Keratinocyte (primary cell): Measurements from ENCODE around the gene FSTL1. TPM values are rescaled to one million over a fixed set of nuclear protein-coding genes. Genes with fewer than 3 reads are reported as not detected.

Experiments
- DNase-seq: peaks from one replicate; pipeline ENCODE4 v3.0.0-alpha.2; 2011; ENCODE audit warnings: low read depth, missing footprints, low spot score
- FAIRE-seq: peaks from 2 replicates; lab custom pipeline; 2011; peaks lifted over from hg19 to GRCh38; lab: Jason Lieb, UNC
- H2AFZ ChIP-seq: 2 replicates; pipeline ENCODE4 v1.6.0; 2012; ENCODE audit warnings: low read length, control low read depth, inconsistent platforms; ENCODE audit not compliant: control insufficient read depth
- H3K27ac ChIP-seq: 2 replicates; pipeline ENCODE4 v1.5.1; 2011; ENCODE audit warnings: low read length; ENCODE audit not compliant: control insufficient read depth, insufficient read depth
- H3K27me3 ChIP-seq: 3 replicates; pipeline ENCODE4 v1.6.0; 2011; ENCODE audit warnings: low read length; ENCODE audit not compliant: control insufficient read depth, insufficient read depth; ENCODE audit errors: extremely low read depth
- H3K36me3 ChIP-seq, 2 experiments: 2 replicates in 1 of 2; 3 replicates in 1 of 2; pipeline ENCODE4 v1.5.1; 2011; ENCODE audit warnings: low read length in 2 of 2, mild to moderate bottlenecking in 1 of 2; ENCODE audit not compliant: control insufficient read depth in 2 of 2, insufficient read depth in 2 of 2; ENCODE audit errors: extremely low read depth in 1 of 2
- H3K4me1 ChIP-seq: 3 replicates; pipeline ENCODE4 v1.5.1; 2011; ENCODE audit warnings: low read length; ENCODE audit not compliant: control insufficient read depth, insufficient read depth; ENCODE audit errors: extremely low read depth
- H3K4me2 ChIP-seq: 3 replicates; pipeline ENCODE4 v1.6.0; 2011; ENCODE audit warnings: low read depth, low read length; ENCODE audit not compliant: control insufficient read depth, insufficient read depth; ENCODE audit errors: extremely low read depth
- H3K4me3 ChIP-seq, 3 experiments: fragments of 200-600 bp in 1 of 3; sonication (generic) in 1 of 3; 2 replicates in 2 of 3; 3 replicates in 1 of 3; pipeline ENCODE4 v1.5.1; 2011 to 2016; ENCODE audit warnings: low read length in 3 of 3, mild to moderate bottlenecking in 3 of 3, control low read depth in 2 of 3, inconsistent platforms in 1 of 3, low read depth in 1 of 3, mixed read lengths in 1 of 3, mixed run types in 1 of 3, moderate library complexity in 1 of 3; ENCODE audit not compliant: control insufficient read depth in 2 of 3, insufficient read depth in 2 of 3; ENCODE audit errors: extremely low read depth in 1 of 3
- H3K79me2 ChIP-seq: 2 replicates; pipeline ENCODE4 v1.6.0; 2012; ENCODE audit warnings: low read length; ENCODE audit not compliant: control insufficient read depth, insufficient read depth
- H3K9ac ChIP-seq: 3 replicates; pipeline ENCODE4 v1.6.0; 2011; ENCODE audit warnings: low read length; ENCODE audit not compliant: control insufficient read depth, insufficient read depth; ENCODE audit errors: extremely low read depth
- H3K9me1 ChIP-seq: 3 replicates; pipeline ENCODE4 v1.6.0; 2011; ENCODE audit warnings: low read length; ENCODE audit not compliant: control insufficient read depth, insufficient read depth; ENCODE audit errors: extremely low read depth
- H3K9me3 ChIP-seq: 2 replicates; pipeline ENCODE4 v1.5.1; 2012; ENCODE audit warnings: low read depth, low read length; ENCODE audit not compliant: control insufficient read depth
- H4K20me1 ChIP-seq: 3 replicates; pipeline ENCODE4 v1.6.0; 2011; ENCODE audit warnings: low read length; ENCODE audit not compliant: control insufficient read depth, insufficient read depth; ENCODE audit errors: extremely low read depth
- EZH2 ChIP-seq: IDR thresholded peaks from one replicate; pipeline ENCODE4 v1.6.1; 2012; ENCODE audit warnings: inconsistent platforms, mild to moderate bottlenecking, low read length, moderate library complexity
- dilution Hi-C: fragments of 300-500 bp; cut with MboI; formaldehyde crosslinking; loops from one replicate; pipeline ENCODE4 v1.7.0; 2020; ENCODE audit warnings: low sequenced_read_pairs; ENCODE audit not compliant: extremely low pct_ligation_motif_present
- polyA plus RNA-seq, 5 experiments: library from polyadenylated mRNA; depleted of rRNA in 3 of 5; stranded (reverse) in 3 of 5; stranded (forward) in 1 of 5; unstranded in 1 of 5; fragments of >200 nt; gene quantifications; 1 replicate in 1 of 5; 2 replicates in 3 of 5; 3 replicates in 1 of 5; pipeline versions ENCODE4 v1.2.1 to v1.2.3, GENCODE V29; 2011 to 2012; ENCODE audit warnings: missing spikeins in 2 of 5, low read depth in 1 of 5, low replicate concordance in 1 of 5
- TF ChIP-seq, protein P1 (sequence below), 3 experiments: IDR thresholded peaks in 1 of 3; conservative IDR thresholded peaks in 1 of 3; optimal IDR thresholded peaks in 1 of 3; 2 replicates in 2 of 3; 3 replicates in 1 of 3; pipeline versions ENCODE3 to v1.5.1; 2011; ENCODE audit warnings: low read length in 3 of 3, mild to moderate bottlenecking in 3 of 3, moderate library complexity in 2 of 3, control low read depth in 1 of 3, inconsistent platforms in 1 of 3; ENCODE audit not compliant: insufficient read depth in 2 of 3; ENCODE audit errors: extremely low read depth in 1 of 3

The FSTL1 gene
- polyA plus RNA-seq, 1 donor (not counting 4 experiments of a cell fraction or from before 2014, with no cell fraction given) = 59.0 TPM

DNA sequence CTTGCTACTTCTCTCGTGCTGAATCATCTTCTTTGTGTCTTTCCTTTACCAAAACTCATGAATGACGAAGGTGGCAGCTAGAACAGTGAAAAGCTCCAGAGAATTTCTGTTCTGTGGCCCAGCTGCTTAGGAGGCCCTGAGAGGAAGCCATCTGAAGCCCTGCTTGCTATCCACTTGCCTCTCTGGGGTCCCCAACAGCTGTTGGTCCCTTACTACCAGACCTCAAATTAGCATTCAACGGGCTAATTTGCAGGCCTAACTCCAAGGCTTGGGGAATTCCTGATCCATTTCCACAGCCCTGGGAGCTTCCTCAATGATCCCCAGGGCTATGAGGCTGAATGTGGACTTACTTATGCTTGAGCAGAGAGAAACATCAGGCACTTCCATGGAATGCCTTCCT lies 37.5 kb upstream of the FSTL1 start:
- no peak overlapping the region for H3K4me2 ChIP-seq
- no peaks in the 10 kb centered on the region for H3K9me1 ChIP-seq
- H3K4me3 ChIP-seq = no peak overlapping the region
- no peaks in the 10 kb centered on the region for H3K36me3 ChIP-seq
- H2AFZ ChIP-seq = no peak overlapping the region
- no peaks in the 10 kb centered on the region for H3K9me3 ChIP-seq
- no peak overlapping the region for H3K9ac ChIP-seq
- no peaks in the 10 kb centered on the region for H3K4me1 ChIP-seq
- no peaks in the 10 kb centered on the region for H3K27me3 ChIP-seq
- H3K79me2 ChIP-seq = no peaks in the 10 kb centered on the region
- TF ChIP-seq, protein P1, sequence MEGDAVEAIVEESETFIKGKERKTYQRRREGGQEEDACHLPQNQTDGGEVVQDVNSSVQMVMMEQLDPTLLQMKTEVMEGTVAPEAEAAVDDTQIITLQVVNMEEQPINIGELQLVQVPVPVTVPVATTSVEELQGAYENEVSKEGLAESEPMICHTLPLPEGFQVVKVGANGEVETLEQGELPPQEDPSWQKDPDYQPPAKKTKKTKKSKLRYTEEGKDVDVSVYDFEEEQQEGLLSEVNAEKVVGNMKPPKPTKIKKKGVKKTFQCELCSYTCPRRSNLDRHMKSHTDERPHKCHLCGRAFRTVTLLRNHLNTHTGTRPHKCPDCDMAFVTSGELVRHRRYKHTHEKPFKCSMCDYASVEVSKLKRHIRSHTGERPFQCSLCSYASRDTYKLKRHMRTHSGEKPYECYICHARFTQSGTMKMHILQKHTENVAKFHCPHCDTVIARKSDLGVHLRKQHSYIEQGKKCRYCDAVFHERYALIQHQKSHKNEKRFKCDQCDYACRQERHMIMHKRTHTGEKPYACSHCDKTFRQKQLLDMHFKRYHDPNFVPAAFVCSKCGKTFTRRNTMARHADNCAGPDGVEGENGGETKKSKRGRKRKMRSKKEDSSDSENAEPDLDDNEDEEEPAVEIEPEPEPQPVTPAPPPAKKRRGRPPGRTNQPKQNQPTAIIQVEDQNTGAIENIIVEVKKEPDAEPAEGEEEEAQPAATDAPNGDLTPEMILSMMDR (optimal IDR thresholded peaks at IDR 0.05 in 1 of 3, IDR thresholded peaks at IDR 0.05 in 1 of 3, conservative IDR thresholded peaks at IDR 0.05 in 1 of 3; ENCODE audit: extremely low read depth in 1 of 3, insufficient read depth in 2 of 3, low read length in 3 of 3) = no peak
- TF ChIP-seq EZH2 = no peak
- DNase-seq (no peak), FAIRE-seq (no peak)
- no peaks in the 10 kb centered on the region for H4K20me1 ChIP-seq
- dilution Hi-C loops = no loop called here
- no peak overlapping the region for H3K27ac ChIP-seq

DNA sequence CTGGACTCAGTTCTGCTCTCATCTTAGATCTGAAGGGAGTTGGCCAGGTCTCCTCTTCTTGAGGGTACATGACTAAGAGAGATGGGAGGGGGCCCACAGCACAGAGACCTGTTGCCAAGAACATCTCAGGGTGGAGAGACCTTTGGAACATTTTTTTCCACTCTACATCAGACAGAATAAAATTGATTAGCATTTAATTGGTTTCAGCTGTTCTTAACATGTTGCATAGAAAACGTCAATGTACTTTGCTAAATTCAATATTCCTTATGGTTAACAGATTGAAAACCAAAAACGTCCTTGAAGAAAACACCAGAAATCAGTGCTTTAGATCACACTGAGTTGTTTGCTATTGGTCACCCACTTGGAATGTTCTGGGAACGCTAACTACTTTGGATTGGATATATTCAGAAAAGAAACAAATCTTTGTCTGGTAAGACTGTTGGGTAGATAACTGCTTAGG lies 36.4 kb upstream of the FSTL1 start:
- Histone ChIP-seq H4K20me1 (no peaks in the 10 kb centered on the region), H2AFZ (no peak overlapping the region), H3K9ac (no peak overlapping the region), H3K9me3 (no peaks in the 10 kb centered on the region), H3K27me3 (no peaks in the 10 kb centered on the region), H3K36me3 (no peaks in the 10 kb centered on the region), H3K4me3 (no peak overlapping the region), H3K79me2 (no peaks in the 10 kb centered on the region), H3K27ac (no peak overlapping the region), H3K4me1 (no peaks in the 10 kb centered on the region), H3K4me2 (no peak overlapping the region), H3K9me1 (no peaks in the 10 kb centered on the region)
- dilution Hi-C loops = no loop called here
- DNase-seq = no peak
- FAIRE-seq = no peak
- TF ChIP-seq, protein P1 (optimal IDR thresholded peaks at IDR 0.05 in 1 of 3, IDR thresholded peaks at IDR 0.05 in 1 of 3, conservative IDR thresholded peaks at IDR 0.05 in 1 of 3; ENCODE audit: extremely low read depth in 1 of 3, insufficient read depth in 2 of 3, low read length in 3 of 3) = no peak
- no peak for TF ChIP-seq EZH2
